ENCODE results near the gene OSBPL2.

OSBPL2 gene

GRCh38 chr20:62313021-62313420 is 74.7 kb downstream of the OSBPL2 start:
- DNase-seq (ENCODE audit: low read depth, low spot score), result no peak

- DNase-seq (ENCODE audit: low read depth, low spot score), result no peak
These were observed 75.4 kb downstream of the OSBPL2 start for GRCh38 chr20:62313460-62314338.

GRCh38 chr20:62314339-62314638 is 76.0 kb downstream of the OSBPL2 start:
- DNase-seq (ENCODE audit: low read depth, low spot score), result no peak

GRCh38 chr20:62314711-62315302 is 76.5 kb downstream of the OSBPL2 start:
- no peak for DNase-seq (ENCODE audit: low read depth, low spot score)

GRCh38 chr20:62315773-62316172 is 77.5 kb downstream of the OSBPL2 start:
- no peak for DNase-seq (ENCODE audit: low read depth, low spot score)

GRCh38 chr20:62316331-62317166 is 78.2 kb downstream of the OSBPL2 start:
- no peak for DNase-seq (ENCODE audit: low read depth, low spot score)

GRCh38 chr20:62317167-62317655 is 78.9 kb downstream of the OSBPL2 start:
- DNase-seq (ENCODE audit: low read depth, low spot score), result no peak

- no peak for DNase-seq (ENCODE audit: low read depth, low spot score)
These were observed 80.4 kb downstream of the OSBPL2 start for GRCh38 chr20:62318400-62319345.

- no peak for DNase-seq (ENCODE audit: low read depth, low spot score)
These were observed 81.1 kb downstream of the OSBPL2 start for GRCh38 chr20:62319346-62319909.

- no peak for DNase-seq (ENCODE audit: low read depth, low spot score)
These were observed 82.4 kb downstream of the OSBPL2 start for GRCh38 chr20:62320581-62321354.

GRCh38 chr20:62321521-62321948 is 83.2 kb downstream of the OSBPL2 start:
- no peak for DNase-seq (ENCODE audit: low read depth, low spot score)

- no peak for DNase-seq (ENCODE audit: low read depth, low spot score)
These were observed 83.7 kb downstream of the OSBPL2 start for GRCh38 chr20:62321975-62322374.

GRCh38 chr20:62322492-62323041 is 84.2 kb downstream of the OSBPL2 start:
- no peak for DNase-seq (ENCODE audit: low read depth, low spot score)

- no peak for DNase-seq (ENCODE audit: low read depth, low spot score)
These were observed 85.0 kb downstream of the OSBPL2 start for GRCh38 chr20:62323146-62323979.

GRCh38 chr20:62323980-62324906 is 85.9 kb downstream of the OSBPL2 start:
- DNase-seq (ENCODE audit: low read depth, low spot score), result no peak

GRCh38 chr20:62325172-62325905 is 87.0 kb downstream of the OSBPL2 start:
- DNase-seq (ENCODE audit: low read depth, low spot score), result no peak

- no peak for DNase-seq (ENCODE audit: low read depth, low spot score)
These were observed 88.2 kb downstream of the OSBPL2 start for GRCh38 chr20:62326559-62326958.

Measured in ELF-1 (cell line).